ENCODE measurements around the gene CAPN2. TPM values are rescaled to one million over a fixed set of nuclear protein-coding genes. Genes with fewer than 3 reads are reported as not detected.
A peak's percentile ranks its signal among the peaks of the same experiment; 100 is the strongest.
"Not testable (repeated sequence)": the region's sequence is repeated elsewhere in the genome, so short reads cannot be mapped to it uniquely, and the experiment has no call there.

CAPN2 gene
- polyA plus RNA-seq, 1 experiment: 433 TPM

GRCh38 chr1:223730479-223731132, 18.3 kb downstream of the CAPN2 start:
- H3K27me3 ChIP-seq (ENCODE audit: control insufficient read depth, insufficient read depth, low read length): no peaks in the 10 kb centered on the region
- no peaks in the 10 kb centered on the region for H3K9me3 ChIP-seq (ENCODE audit: control insufficient read depth, insufficient read depth, low read length)
- ChIA-PET CTCF (interaction anchor here (4.4 kb wide), 1 partner anchor 18 kb away, joined by 30 read pairs; no protein-coding TSS in a partner anchor), POLR2A (interaction anchor here (0.5 to 2.7 kb wide), 6 partner anchors 10 to 87 kb away, joined by 3 to 11 read pairs (median 4); no protein-coding TSS in a partner anchor)
- H3K27ac ChIP-seq (ENCODE audit: low read depth, low read length): peak overlapping the region; percentile 57
- H3K4me3 ChIP-seq (ENCODE audit: low read depth, low read length): no peak overlapping the region
- no peak for DNase-seq (ENCODE audit: low read depth, low spot score)
- no peak for TF ChIP-seq CTCF (IDR thresholded peaks at IDR 0.05; ENCODE audit: low read depth, low read length)

GRCh38 chr1:223731133-223731770, 18.9 kb downstream of the CAPN2 start:
- ChIA-PET CTCF (interaction anchor here (0.8 to 4.4 kb wide), 2 partner anchors 17 to 20 kb away, joined by 3 to 30 read pairs; no protein-coding TSS in a partner anchor), POLR2A (interaction anchor here (0.5 to 2.7 kb wide), 4 partner anchors 10 to 87 kb away, joined by 3 to 11 read pairs (median 5); no protein-coding TSS in a partner anchor)
- Histone ChIP-seq H3K27ac (ENCODE audit: low read depth, low read length) (peak overlapping the region; percentile 57), H3K27me3 (ENCODE audit: control insufficient read depth, insufficient read depth, low read length) (no peaks in the 10 kb centered on the region), H3K9me3 (ENCODE audit: control insufficient read depth, insufficient read depth, low read length) (no peaks in the 10 kb centered on the region), H3K4me3 (ENCODE audit: low read depth, low read length) (peak overlapping the region; percentile 25; the same call in 1 of the 2 replicates)
- no peak for TF ChIP-seq CTCF (IDR thresholded peaks at IDR 0.05; ENCODE audit: low read depth, low read length)
- no peak for DNase-seq (ENCODE audit: low read depth, low spot score)

- no peak for DNase-seq (ENCODE audit: low read depth, low spot score)
- Histone ChIP-seq H3K27me3 (ENCODE audit: control insufficient read depth, insufficient read depth, low read length) (no peaks in the 10 kb centered on the region), H3K9me3 (ENCODE audit: control insufficient read depth, insufficient read depth, low read length) (no peaks in the 10 kb centered on the region), H3K27ac (ENCODE audit: low read depth, low read length) (peak overlapping the region; percentile 61), H3K4me3 (ENCODE audit: low read depth, low read length) (no peak overlapping the region)
- ChIA-PET POLR2A (no interaction called here), CTCF (interaction anchor here (0.6 to 4.4 kb wide), 3 partner anchors 15 to 989 kb away, joined by 3 to 30 read pairs (median 3); no protein-coding TSS in a partner anchor)
- TF ChIP-seq CTCF (IDR thresholded peaks at IDR 0.05; ENCODE audit: low read depth, low read length): no peak
Observed at GRCh38 chr1:223732993-223733798, 20.9 kb downstream of the CAPN2 start.

- ChIA-PET POLR2A (no interaction called here), CTCF (interaction anchor here (4.4 kb wide), 1 partner anchor 14 kb away, joined by 30 read pairs; no protein-coding TSS in a partner anchor)
- Histone ChIP-seq H3K4me3 (ENCODE audit: low read depth, low read length) (no peak overlapping the region), H3K27ac (ENCODE audit: low read depth, low read length) (peak overlapping the region; percentile 52), H3K9me3 (ENCODE audit: control insufficient read depth, insufficient read depth, low read length) (no peaks in the 10 kb centered on the region), H3K27me3 (ENCODE audit: control insufficient read depth, insufficient read depth, low read length) (no peaks in the 10 kb centered on the region)
- no peak for DNase-seq (ENCODE audit: low read depth, low spot score)
- no peak for TF ChIP-seq CTCF (IDR thresholded peaks at IDR 0.05; ENCODE audit: low read depth, low read length)
Observed at GRCh38 chr1:223733898-223734852, 21.8 kb downstream of the CAPN2 start.

- POLR2A ChIA-PET: interaction anchor here (1.3 kb wide), 1 partner anchor 10 kb away, joined by 7 read pairs; no protein-coding TSS in a partner anchor
- peak overlapping the region; percentile 49 for H3K27ac ChIP-seq (ENCODE audit: low read depth, low read length)
Observed at GRCh38 chr1:223736638-223737037, 24.3 kb downstream of the CAPN2 start.

More at GRCh38 chr1:223736638-223737037, 24.3 kb downstream of the CAPN2 start:
- H3K9me3 ChIP-seq (ENCODE audit: control insufficient read depth, insufficient read depth, low read length); CTCF ChIA-PET; DNase-seq (ENCODE audit: low read depth, low spot score); H3K27me3 ChIP-seq (ENCODE audit: control insufficient read depth, insufficient read depth, low read length); H3K4me3 ChIP-seq (ENCODE audit: low read depth, low read length): not testable (repeated sequence)
